K562 (cell line): ENCODE data around the gene ENDOG. TPM values are rescaled to one million over a fixed set of nuclear protein-coding genes. Genes with fewer than 3 reads are reported as not detected.

Source experiments
- ATAC-seq: fragments of 200-7000 bp; cut with Tn5 transposase; 3 replicates; pipeline ENCODE4 v1.9.1; 2020; ENCODE audit warnings: moderate library complexity
- BruUV-seq: library from RNA; stranded (reverse); fragments of 400-500 nt; replicated peaks from 2 replicates; lab custom pipeline; 2021; lab: Mats Ljungman, UMichigan
- CTCF ChIA-PET: fragments of 300-600 bp; formaldehyde crosslinking; extraction: SDS; loops from one replicate; lab custom pipeline; 2021; ENCODE audit warnings: low intra/inter-chr PET ratio; lab: Yijun Ruan, JAX
- POLR2A ChIA-PET: fragments of 300-600, 350-650 bp; sonication (Branson Sonifier 250); formaldehyde crosslinking; extraction: SDS; loops from one replicate; lab custom pipeline; 2021; ENCODE audit warnings: antibody characterized with exemption, inconsistent platforms; lab: Yijun Ruan, JAX
- DNase-seq, 4 experiments: peaks; one replicate each; pipeline versions ENCODE4 v3.0.0 to v3.0.0-alpha.2; 2011 to 2018; ENCODE audit warnings: low spot score in 3 of 4, mixed read lengths in 3 of 4; ENCODE audit errors: extremely low read depth in 1 of 4
- FAIRE-seq: peaks from 2 replicates; lab custom pipeline; 2011; peaks lifted over from hg19 to GRCh38; lab: Jason Lieb, UNC
- H2AFZ ChIP-seq: 2 replicates; pipeline ENCODE4 v1.6.0; 2011; ENCODE audit warnings: low read depth, low read length, control low read depth, inconsistent platforms
- H3K27ac ChIP-seq: fragments of 200-600 bp; 3 replicates; pipeline ENCODE4 v1.8.0; 2011; ENCODE audit warnings: low read depth, mild to moderate bottlenecking, control low read depth, inconsistent platforms, low read length, moderate library complexity, mixed read lengths; ENCODE audit errors: extremely low read depth
- H3K27me3 ChIP-seq, 2 experiments: fragments of 300-600 bp in 1 of 2; 2 replicates in 1 of 2; 3 replicates in 1 of 2; pipeline versions ENCODE4 v1.6.0 to v1.8.0; 2011; ENCODE audit warnings: inconsistent platforms in 2 of 2, low read length in 2 of 2, mild to moderate bottlenecking in 1 of 2, mixed read lengths in 1 of 2, moderate library complexity in 1 of 2; ENCODE audit not compliant: control insufficient read depth in 2 of 2, insufficient read depth in 2 of 2
- H3K36me3 ChIP-seq: fragments of 300-600 bp; 3 replicates; pipeline ENCODE4 v1.8.0; 2011; ENCODE audit warnings: mild to moderate bottlenecking, low read length, inconsistent platforms; ENCODE audit not compliant: control insufficient read depth, insufficient read depth
- H3K4me1 ChIP-seq, 2 experiments: fragments of 200-600 bp in 1 of 2; replicated peaks in 1 of 2; 2 replicates in 1 of 2; 3 replicates in 1 of 2; pipeline versions ENCODE4 v1.5.1 to v1.8.0; 2011; ENCODE audit warnings: inconsistent platforms in 2 of 2, low read length in 2 of 2, mild to moderate bottlenecking in 1 of 2, mixed read lengths in 1 of 2, moderate library complexity in 1 of 2; ENCODE audit not compliant: control insufficient read depth in 2 of 2, insufficient read depth in 2 of 2
- H3K4me2 ChIP-seq: 2 replicates; pipeline ENCODE4 v1.6.1; 2011; ENCODE audit warnings: low read length, control low read depth, inconsistent platforms, mixed read lengths; ENCODE audit not compliant: insufficient read depth
- H3K4me3 ChIP-seq: fragments of 200-600 bp; sonication (generic), shearing (Covaris generic); 2 replicates; pipeline ENCODE4 v1.5.1; 2016; ENCODE audit warnings: control low read depth, inconsistent platforms
- H3K79me2 ChIP-seq: fragments of 200-600 bp; 3 replicates; pipeline ENCODE4 v1.8.0; 2011; ENCODE audit warnings: low read length, inconsistent platforms; ENCODE audit not compliant: control insufficient read depth, insufficient read depth
- H3K9ac ChIP-seq, 2 experiments: 2 replicates each; pipeline versions ENCODE4 v1.6.0 to v1.6.1; 2011; ENCODE audit warnings: low read depth in 2 of 2, low read length in 2 of 2, control low read depth in 1 of 2, inconsistent platforms in 1 of 2, mild to moderate bottlenecking in 1 of 2, mixed read lengths in 1 of 2; ENCODE audit not compliant: insufficient read depth in 1 of 2
- H3K9me1 ChIP-seq: one replicate; pipeline ENCODE4 v1.6.0; 2011; ENCODE audit warnings: inconsistent platforms, mild to moderate bottlenecking, low read length, moderate library complexity; ENCODE audit not compliant: control insufficient read depth, insufficient read depth
- H3K9me3 ChIP-seq: replicated peaks from 2 replicates; pipeline ENCODE4 v1.5.1; 2011; ENCODE audit warnings: low read depth, low read length, inconsistent platforms; ENCODE audit not compliant: control insufficient read depth, insufficient read depth
- H4K20me1 ChIP-seq: replicated peaks from 2 replicates; pipeline ENCODE4 v1.6.1; 2011; ENCODE audit warnings: low read length, inconsistent platforms, mixed read lengths; ENCODE audit not compliant: control insufficient read depth, insufficient read depth
- DEAF1 ChIP-seq: fragments of 450-650 bp; formaldehyde crosslinking; IDR thresholded peaks from 2 replicates; pipeline ENCODE4 v1.4.0; 2020; ENCODE audit warnings: mild to moderate bottlenecking, moderate library complexity
- LEF1 ChIP-seq: fragments of 450-650 bp; IDR thresholded peaks from 2 replicates; pipeline ENCODE4 v1.6.1; 2016; ENCODE audit warnings: mild to moderate bottlenecking
- MECOM ChIP-seq: fragments of 250-450 bp; sonication (Bioruptor Pico); IDR thresholded peaks from 2 replicates; pipeline ENCODE4 v1.8.0; 2022; ENCODE audit warnings: inconsistent platforms
- POLR2G ChIP-seq: fragments of 200-400 bp; formaldehyde crosslinking; IDR thresholded peaks from 2 replicates; pipeline ENCODE4 v1.6.1; 2017; ENCODE audit warnings: low read depth, mild to moderate bottlenecking, antibody characterized with exemption, low read length, moderate library complexity
- RAD51 ChIP-seq: fragments of 450-650 bp; IDR thresholded peaks from 2 replicates; pipeline ENCODE4 v1.7.1; 2016; ENCODE audit warnings: low read depth, mild to moderate bottlenecking, borderline replicate concordance
- SAFB ChIP-seq: fragments of 200-400 bp; formaldehyde crosslinking; IDR thresholded peaks from 2 replicates; pipeline ENCODE4 v1.6.1; 2017; ENCODE audit warnings: low read depth, low read length, borderline replicate concordance
- WGBS: fragments of 100-300 bp; shearing (Covaris generic); methylation state at CpG from one replicate; pipeline ENCODE4 v1.1.6; 2016; ENCODE audit warnings: low coverage, mixed read lengths; ENCODE audit not compliant: insufficient coverage; ENCODE audit errors: missing lambda C conversion rate; 5-methylcytosine and 5-hydroxymethylcytosine counted together
- in situ Hi-C: fragments of 300-500 bp; cut with MboI; formaldehyde crosslinking; loops from 4 replicates; pipeline ENCODE4 v1.15.0; 2018; ENCODE audit warnings: inconsistent platforms, mixed read lengths
- intact Hi-C: fragments of 100-400 bp; cut with micrococcal nuclease; formaldehyde crosslinking; loops from 2 replicates; pipeline ENCODE4 v1.14.2; 2022
- polyA plus RNA-seq, 8 experiments: library from polyadenylated mRNA; depleted of rRNA in 4 of 8; stranded (reverse) in 5 of 8; unstranded in 3 of 8; fragments of >200 nt; fragmentation: Nextera tagmentation in 2 of 8; fragmentation: Illumina TruSeq in 1 of 8; extraction: Ambion mirVana in 2 of 8; extraction: Trizol in 1 of 8; gene quantifications; 2 replicates each; pipeline versions ENCODE4 v1.2.1 to v1.2.3, GENCODE V29; 2011 to 2014; ENCODE audit warnings: inconsistent platforms in 1 of 8, missing spikeins in 1 of 8
- total RNA-seq, 7 experiments: library from RNA; depleted of rRNA in 6 of 7; stranded (reverse); fragments of >200 nt in 6 of 7; fragmentation: Illumina TruSeq in 2 of 7; extraction: Trizol in 2 of 7; gene quantifications; 2 replicates each; pipeline versions ENCODE4 v1.2.1 to v1.2.3, GENCODE V29; 2011 to 2021; ENCODE audit warnings: low replicate concordance in 1 of 7

Gene ENDOG
- total and polyA plus RNA-seq, 9 of the 15 experiments (the other 6 are each of a cell fraction or from before 2014, with no cell fraction given): 1.2 to 91.0 (median 25.5) TPM

DNA sequence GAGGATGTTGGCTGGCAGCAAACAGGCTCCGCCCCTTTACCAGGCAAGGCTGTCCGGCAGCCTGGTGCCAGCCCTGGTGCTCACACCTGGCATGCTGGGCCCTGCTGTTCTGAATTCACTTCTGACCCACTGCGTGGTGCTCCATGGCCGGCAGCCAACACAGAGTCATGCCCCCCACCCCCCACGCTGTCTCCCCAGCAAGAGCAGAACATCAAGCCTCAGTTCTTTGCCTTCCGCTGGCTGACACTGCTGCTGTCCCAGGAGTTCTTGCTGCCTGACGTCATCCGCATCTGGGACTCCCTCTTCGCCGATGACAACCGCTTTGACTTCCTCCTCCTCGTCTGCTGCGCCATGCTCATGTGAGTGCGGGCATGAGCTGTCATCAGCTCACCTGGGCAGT is 12.6 kb upstream of the ENDOG start:
- DNase-seq: no peak
- ChIA-PET POLR2A (interaction anchor here (0.6 to 2.4 kb wide), 5 partner anchors 10 to 365 kb away, joined by 3 to 9 read pairs (median 4); partner anchors contain the start of gene ENDOG), CTCF (no interaction called here)
- H3K4me3 ChIP-seq: no peak overlapping the region
- peak overlapping the region in 1 of 2 experiments; percentile 71; a peak in 2 of 4 replicates for H3K9ac ChIP-seq
- TF ChIP-seq MECOM (CRISPR knock-in tag) (no peak), POLR2G (0 out of 2 replicates have a peak, but pooled peaks have one; percentile 30)
- H3K27ac ChIP-seq: no peak overlapping the region
- no peaks in the 10 kb centered on the region for H3K79me2 ChIP-seq
- FAIRE-seq: no peak
- no peak for ATAC-seq
- in situ Hi-C loops: no loop called here
- WGBS: 93% methylated on average over 14 of the region's 14 CpGs
- BruUV-seq: no TSS peak
- H3K9me3 ChIP-seq: no peaks in the 10 kb centered on the region
- no peaks in the 10 kb centered on the region for H3K9me1 ChIP-seq
- H2AFZ ChIP-seq: no peak overlapping the region
- no peak overlapping the region for H3K4me2 ChIP-seq
- H3K4me1 ChIP-seq: peaks cover 0 to 3% of the 10 kb centered on the region in 2 experiments; a peak in 3 of 5 replicates
- intact Hi-C loops: no loop called here
- H3K27me3 ChIP-seq: no peaks in the 10 kb centered on the region
- no peaks in the 10 kb centered on the region for H4K20me1 ChIP-seq
- peaks cover 72% of the 10 kb centered on the region for H3K36me3 ChIP-seq

DNA sequence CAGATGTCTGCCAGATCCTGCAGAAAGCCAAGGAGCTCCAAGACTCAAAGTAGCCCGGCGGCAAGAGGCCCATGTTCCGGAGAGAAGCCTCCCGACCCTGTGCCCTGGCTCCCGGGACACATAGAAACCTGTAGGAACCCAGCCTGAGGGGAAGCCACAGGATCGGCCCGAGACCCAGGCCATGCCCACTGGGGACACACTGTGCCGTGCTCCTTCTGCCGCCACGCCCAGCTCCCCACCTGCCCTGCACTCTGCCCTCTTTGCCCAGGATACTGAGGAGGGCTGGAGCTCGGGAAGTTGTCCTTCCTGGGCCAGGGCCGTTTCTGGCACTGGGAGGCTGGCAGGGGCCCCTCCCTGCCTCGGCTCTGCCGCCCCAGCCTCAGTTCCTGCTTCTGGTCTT is 10.5 kb upstream of the ENDOG start:
- POLR2A ChIA-PET: interaction anchor here (0.7 to 2.3 kb wide), 4 partner anchors 12 to 609 kb away, joined by 3 to 12 read pairs (median 3); no protein-coding TSS in a partner anchor
- no peaks in the 10 kb centered on the region for H3K9me1 ChIP-seq
- intact Hi-C loops (no loop called here), in situ Hi-C loops (no loop called here)
- no peaks in the 10 kb centered on the region for H3K27me3 ChIP-seq
- BruUV-seq: no TSS peak
- peaks cover 58% of the 10 kb centered on the region; the same call in 2 of the 3 replicates for H3K36me3 ChIP-seq
- no peak for FAIRE-seq
- TF ChIP-seq RAD51 (no peak), SAFB (no peak), MECOM (CRISPR knock-in tag) (no peak), LEF1 (no peak), DEAF1 (no peak)
- DNase-seq: no peak
- H3K4me3 ChIP-seq: no peak overlapping the region
- H2AFZ ChIP-seq: no peak overlapping the region
- peak overlapping the region in 1 of 2 experiments; percentile 26; a peak in 1 of 4 replicates for H3K9ac ChIP-seq
- no peak for ATAC-seq
- no peaks in the 10 kb centered on the region for H3K79me2 ChIP-seq
- peaks cover 0 to 3% of the 10 kb centered on the region in 2 experiments; a peak in 3 of 5 replicates for H3K4me1 ChIP-seq
- CTCF ChIA-PET: no interaction called here
- no peaks in the 10 kb centered on the region for H3K9me3 ChIP-seq
- no peak overlapping the region for H3K4me2 ChIP-seq
- 87% methylated on average over 12 of the region's 14 CpGs for WGBS
- H3K27ac ChIP-seq: no peak overlapping the region
- H4K20me1 ChIP-seq: no peaks in the 10 kb centered on the region
